HG03354 (cell line): ENCODE results near the gene TBX10.
"Not testable (repeated sequence)": the region's sequence is repeated elsewhere in the genome, so short reads cannot be mapped to it uniquely, and the experiment has no call there.

ENCODE experiments used
- ATAC-seq: cut with Tn5 transposase; IDR thresholded peaks from one replicate; pipeline ENCODE4 v1.9.1; 2021; ENCODE audit warnings: mild to moderate bottlenecking; ENCODE audit not compliant: unreplicated experiment, poor library complexity, severe bottlenecking

TBX10 gene

GRCh38 chr11:67618901-67619659 is 20.5 kb downstream of the TBX10 start:
- ATAC-seq: not testable (repeated sequence)

GRCh38 chr11:67617243-67617953 is 22.2 kb downstream of the TBX10 start:
- no peak for ATAC-seq

- no peak for ATAC-seq
These were observed 22.9 kb downstream of the TBX10 start for GRCh38 chr11:67616431-67617242.

GRCh38 chr11:67615728-67616430 is 23.7 kb downstream of the TBX10 start:
- ATAC-seq: no peak

- no peak for ATAC-seq
These were observed 24.5 kb downstream of the TBX10 start for GRCh38 chr11:67614730-67615714.

GRCh38 chr11:67613960-67614715 is 25.4 kb downstream of the TBX10 start:
- peak; percentile 83 for ATAC-seq

- no peak for ATAC-seq
These were observed 26.1 kb downstream of the TBX10 start for GRCh38 chr11:67613313-67613959.

- no peak for ATAC-seq
These were observed 26.8 kb downstream of the TBX10 start for GRCh38 chr11:67612751-67613150.

GRCh38 chr11:67611704-67612587 is 27.6 kb downstream of the TBX10 start:
- ATAC-seq: no peak

GRCh38 chr11:67611165-67611564 is 28.4 kb downstream of the TBX10 start:
- no peak for ATAC-seq

- no peak for ATAC-seq
These were observed 29.2 kb downstream of the TBX10 start for GRCh38 chr11:67610302-67610868.

- ATAC-seq: no peak
These were observed 30.2 kb downstream of the TBX10 start for GRCh38 chr11:67609316-67609715.

- ATAC-seq: no peak
These were observed 31.1 kb downstream of the TBX10 start for GRCh38 chr11:67608486-67608885.

- ATAC-seq: no peak
These were observed 32.1 kb downstream of the TBX10 start for GRCh38 chr11:67607507-67607906.

GRCh38 chr11:67606492-67607295 is 32.9 kb downstream of the TBX10 start, which contains the start of gene NDUFV1:
NDUFV1 (plus strand) TSS chr11:67606936; CDS start chr11:67607005, 69 bp downstream.
- peak; percentile 97 for ATAC-seq
